NT2/D1 (cell line): ENCODE results near the gene C3orf70.

Experiments used
- SUZ12 ChIP-seq: IDR thresholded peaks from 2 replicates; pipeline ENCODE4 v1.6.1; 2011; ENCODE audit not compliant: insufficient read length, insufficient read depth; ENCODE audit errors: extremely low read depth
- YY1 ChIP-seq: IDR thresholded peaks from 2 replicates; pipeline ENCODE4 v1.6.1; 2011; ENCODE audit not compliant: insufficient read length, insufficient read depth
- ZNF274 ChIP-seq: IDR thresholded peaks from 2 replicates; pipeline ENCODE4 v1.6.1; 2011; ENCODE audit warnings: mild to moderate bottlenecking, low read depth, low read length

- TF ChIP-seq YY1, result no peak
- TF ChIP-seq SUZ12, result no peak
- TF ChIP-seq ZNF274, result no peak
These were observed 77.3 kb downstream of the C3orf70 start for GRCh38 chr3:185075547-185075946.
